Measurements from ENCODE around the gene NEK6.

NEK6 gene

GRCh38 chr9:124295159-124295794, 37.5 kb downstream of the NEK6 start:
- no peak for DNase-seq

- peak in 11 of 51 donors; percentile 15 to 59 (median 39) for DNase-seq
These were observed 38.3 kb downstream of the NEK6 start for GRCh38 chr9:124296094-124296493.

DNA sequence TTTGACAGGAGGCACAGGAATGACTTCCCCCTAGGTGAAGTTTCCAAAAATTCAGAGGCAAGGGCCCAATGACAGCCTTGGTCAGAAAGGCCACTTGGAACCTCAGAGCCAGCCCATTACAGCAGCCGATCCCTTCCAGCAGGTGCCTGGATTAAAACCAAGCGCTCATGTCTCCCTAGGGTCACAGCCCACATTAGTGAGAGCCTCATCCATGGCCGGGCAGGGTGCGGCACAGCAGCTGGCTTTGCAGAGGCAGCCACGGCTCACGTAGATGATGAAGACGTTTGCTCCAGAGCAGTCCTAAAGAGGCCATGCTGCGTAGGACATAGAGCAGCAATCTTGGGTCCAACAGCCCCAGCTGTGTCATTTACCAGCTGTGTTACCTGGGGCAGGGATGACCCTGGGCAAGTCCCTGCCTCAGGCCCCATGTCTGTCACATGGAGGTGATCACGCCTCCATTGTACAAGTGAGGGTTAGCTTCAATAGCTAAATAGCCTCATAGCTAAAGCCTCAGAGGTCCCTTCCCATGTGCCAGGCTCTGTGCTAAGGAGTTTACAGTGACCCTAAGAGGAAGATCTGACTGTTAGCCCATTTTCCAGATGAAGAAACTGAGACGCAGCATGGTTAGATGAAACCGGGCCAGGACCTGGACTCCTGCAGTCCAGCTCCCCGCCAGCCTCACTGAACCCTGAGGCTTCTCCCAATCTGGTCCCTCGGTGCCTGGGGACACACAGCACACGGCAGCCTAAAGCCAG, 39.2 kb downstream of the NEK6 start:
- DNase-seq = no peak

DNA sequence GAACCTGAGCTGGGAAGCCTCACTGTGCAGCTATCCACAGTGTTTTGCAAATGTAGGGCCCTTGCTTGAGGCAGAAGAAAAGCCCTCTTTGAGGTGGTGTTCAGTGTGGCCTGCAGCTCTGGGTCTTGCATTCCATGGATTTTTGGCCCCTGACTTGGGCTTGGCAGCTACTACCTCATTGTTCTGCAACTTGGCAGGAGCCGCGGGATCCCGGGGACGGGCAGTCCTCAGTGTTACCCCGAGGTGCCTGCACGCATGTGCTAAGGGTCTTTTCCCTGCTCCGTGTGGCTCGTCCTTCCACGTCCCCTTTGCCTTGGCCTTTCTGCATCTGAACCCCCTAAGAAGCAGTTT, 39.8 kb downstream of the NEK6 start:
- DNase-seq = peak in 26 of 51 donors; percentile 13 to 73 (median 41)

- no peak for DNase-seq
These were observed 40.3 kb downstream of the NEK6 start for GRCh38 chr9:124297915-124298645.

GRCh38 chr9:124298646-124299235, 41.0 kb downstream of the NEK6 start:
- no peak for DNase-seq

GRCh38 chr9:124299515-124300090, 41.9 kb downstream of the NEK6 start:
- no peak for DNase-seq

DNA sequence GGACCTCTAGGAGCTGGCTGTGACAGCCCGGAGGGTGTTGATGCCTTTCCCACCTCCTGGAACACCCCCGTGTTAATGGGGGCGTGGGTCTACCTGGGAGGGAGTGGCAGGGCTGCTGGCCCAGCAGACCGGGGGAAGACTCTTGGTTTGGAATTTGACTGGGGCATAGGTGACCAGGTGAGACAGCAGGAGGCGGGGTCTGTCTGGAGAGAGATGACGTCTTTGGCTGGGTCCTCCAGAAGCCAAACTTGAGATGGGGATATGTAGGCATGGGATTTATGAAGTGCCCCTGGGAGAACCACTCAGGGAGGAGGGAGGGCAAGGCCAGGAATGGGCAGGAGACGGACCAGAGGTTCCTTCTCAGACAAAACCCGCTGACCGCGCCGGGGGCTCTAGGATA, 42.6 kb downstream of the NEK6 start:
- no peak for DNase-seq

DNA sequence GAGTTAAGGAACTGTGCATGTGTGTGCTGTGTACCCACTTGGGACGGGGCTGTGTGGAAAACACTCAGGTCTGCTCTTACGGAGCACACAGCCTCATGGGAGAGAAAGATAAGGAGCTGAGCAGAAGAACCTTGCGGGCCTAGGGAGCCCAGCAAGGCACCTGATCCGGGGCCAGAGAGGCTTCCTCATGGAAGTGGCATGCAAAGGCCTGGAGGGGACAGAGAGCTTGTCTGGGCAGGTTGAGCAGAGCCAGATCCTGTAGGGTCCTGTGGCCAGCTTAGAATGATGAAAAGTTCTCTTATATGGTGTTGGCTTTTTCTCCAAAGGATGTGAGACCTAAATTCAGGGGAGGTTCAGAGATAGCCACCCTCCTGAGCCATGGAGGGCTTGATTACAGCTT, 45.2 kb downstream of the NEK6 start:
- no peak for DNase-seq

DNA sequence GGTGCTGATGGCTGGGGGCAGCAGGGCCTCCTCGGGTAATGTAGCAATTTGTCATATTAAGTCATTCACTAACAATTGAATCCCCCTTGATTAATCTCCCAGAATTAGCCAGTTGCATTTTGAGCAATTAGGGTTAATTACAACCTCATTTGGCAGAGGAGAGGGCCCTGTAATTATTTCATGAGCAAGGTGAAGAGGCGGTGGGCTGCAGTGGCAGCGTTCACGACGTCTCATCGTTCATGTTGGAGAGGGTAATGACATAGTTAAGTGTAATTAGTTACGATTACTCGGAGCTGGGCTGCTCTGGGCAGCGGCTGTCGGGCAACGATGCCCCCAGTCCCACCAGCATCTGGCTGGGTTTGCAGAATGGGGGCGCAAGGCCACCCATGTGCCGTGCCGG, 46.0 kb downstream of the NEK6 start:
- no peak for DNase-seq

GRCh38 chr9:124304285-124304684, 46.5 kb downstream of the NEK6 start:
- DNase-seq = no peak

- DNase-seq = peak in 2 of 51 donors; percentile 16 to 18
These were observed 48.5 kb downstream of the NEK6 start for GRCh38 chr9:124306098-124306735.

GRCh38 chr9:124307379-124308030, 49.8 kb downstream of the NEK6 start:
- no peak for DNase-seq

GRCh38 chr9:124308606-124309491, 51.1 kb downstream of the NEK6 start:
- no peak for DNase-seq

- DNase-seq = no peak
These were observed 51.9 kb downstream of the NEK6 start for GRCh38 chr9:124309667-124310084.

DNA sequence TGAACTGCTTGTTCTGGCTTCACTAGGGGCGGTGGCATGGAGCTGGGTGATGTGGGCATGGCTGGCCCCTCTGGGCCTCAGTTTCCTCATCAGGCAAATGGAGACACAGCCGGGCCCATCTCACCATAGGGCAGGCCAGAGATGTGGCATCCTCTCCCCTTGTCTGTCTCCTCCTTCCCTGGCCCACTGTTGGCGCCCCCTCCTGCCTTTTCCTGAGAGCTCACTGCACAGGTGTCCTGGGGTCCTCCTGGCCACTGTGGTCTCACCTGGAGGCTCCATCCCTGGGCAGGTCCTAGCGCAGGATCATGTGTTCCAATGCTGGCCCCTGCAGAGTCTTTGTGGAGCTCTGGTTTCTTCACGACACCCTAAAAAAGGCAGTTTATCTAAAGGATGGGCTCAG, 53.5 kb downstream of the NEK6 start:
- no peak for DNase-seq

GRCh38 chr9:124312290-124313265, 54.8 kb downstream of the NEK6 start:
- peak in 17 of 51 donors; percentile 6 to 63 (median 30) for DNase-seq

DNA sequence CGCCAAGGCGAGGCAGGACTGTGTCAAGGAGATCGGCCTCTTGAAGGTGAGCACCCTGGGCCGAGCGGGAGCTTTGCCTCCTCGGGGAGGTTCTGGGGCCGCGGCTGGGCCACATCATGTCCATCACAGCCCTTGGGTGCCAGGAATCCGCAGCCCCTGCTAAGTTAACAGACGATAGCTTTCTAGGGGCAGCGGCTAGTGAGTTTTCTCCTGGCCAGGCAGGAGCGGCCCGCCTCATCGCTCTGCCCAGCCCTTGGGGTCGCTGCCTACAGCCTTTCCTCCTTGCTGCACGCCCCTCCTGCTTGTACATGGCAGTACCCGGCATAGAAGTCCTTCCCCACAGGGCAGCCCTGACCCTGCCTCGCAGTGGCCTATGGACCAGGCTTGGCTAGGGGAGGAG, 56.2 kb downstream of the NEK6 start:
- DNase-seq = no peak

Data from hypothalamus (tissue), 51 donors.